ENCODE measurements around the gene TANC1. TPM values are rescaled to one million over a fixed set of nuclear protein-coding genes. Genes with fewer than 3 reads are reported as not detected.

The TANC1 gene
- polyA plus RNA-seq, 1 donor = 22.6 TPM

DNA sequence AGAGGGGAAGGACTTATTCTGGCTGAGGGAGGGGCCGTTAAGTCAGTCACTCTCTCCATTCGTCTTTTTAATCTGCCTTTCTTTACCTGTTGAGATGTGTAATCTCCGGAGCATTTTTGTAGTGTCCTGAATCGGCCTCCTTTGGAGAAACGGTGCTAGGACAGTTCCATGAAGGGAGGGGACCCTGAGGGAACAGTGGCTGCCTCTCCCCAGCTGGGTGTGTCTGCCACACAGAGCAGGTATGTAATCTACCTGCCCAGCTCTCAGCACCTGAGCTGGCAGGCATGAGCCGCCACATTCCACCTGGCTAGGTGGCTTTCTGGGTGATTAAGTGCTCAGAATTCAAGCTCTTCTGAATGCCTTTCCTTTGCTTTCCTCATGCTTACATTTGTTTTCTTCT is 186.9 kb downstream of the TANC1 start:
- no peaks in the 10 kb centered on the region for H3K9me3 ChIP-seq (ENCODE audit: control insufficient read depth, low read depth, low read length)
- no peaks in the 10 kb centered on the region for H3K27me3 ChIP-seq (ENCODE audit: control insufficient read depth, insufficient read depth, low read length)
- peaks cover 2% of the 10 kb centered on the region for H3K36me3 ChIP-seq (ENCODE audit: control insufficient read depth, insufficient read depth, low read length)
- H3K27ac ChIP-seq (ENCODE audit: low read length) = peak overlapping the region; percentile 73
- no CpG with 5 or more reads among the region's 6 CpGs for WGBS (ENCODE audit: insufficient coverage, low lambda C conversion rate)
- H3K4me1 ChIP-seq (ENCODE audit: control insufficient read depth, insufficient read depth, low read length) = peaks cover 50% of the 10 kb centered on the region
- H3K4me3 ChIP-seq (ENCODE audit: low read length) = no peak overlapping the region
- DNase-seq = peak; percentile 34 to 66

DNA sequence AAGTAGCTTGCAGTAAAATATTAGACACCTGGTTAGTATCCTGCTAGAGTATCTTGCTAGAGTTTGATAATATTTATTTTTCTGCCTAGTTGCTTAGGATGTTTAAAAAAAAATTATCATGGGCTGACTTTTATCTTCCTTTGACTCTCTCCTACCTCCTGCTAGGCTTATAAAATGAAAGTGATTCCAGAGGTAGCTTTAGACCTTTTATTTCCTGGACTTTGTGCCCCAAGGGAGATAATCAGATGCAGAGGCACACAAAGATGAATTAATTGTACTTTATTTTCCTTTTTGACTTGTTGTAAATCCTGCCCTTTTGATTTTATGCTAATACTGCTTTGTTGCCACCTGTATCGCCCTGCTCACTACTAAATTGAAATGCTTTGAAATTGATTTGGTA is 187.4 kb downstream of the TANC1 start:
- H3K27ac ChIP-seq (ENCODE audit: low read length) = peak overlapping the region; percentile 73
- H3K36me3 ChIP-seq (ENCODE audit: control insufficient read depth, insufficient read depth, low read length) = peaks cover 2% of the 10 kb centered on the region
- DNase-seq = peak; percentile 64 to 89
- H3K4me1 ChIP-seq (ENCODE audit: control insufficient read depth, insufficient read depth, low read length) = peaks cover 46% of the 10 kb centered on the region
- 0% methylated on average over 1 of the region's 1 CpG for WGBS (ENCODE audit: insufficient coverage, low lambda C conversion rate)
- no peaks in the 10 kb centered on the region for H3K9me3 ChIP-seq (ENCODE audit: control insufficient read depth, low read depth, low read length)
- H3K4me3 ChIP-seq (ENCODE audit: low read length) = no peak overlapping the region
- H3K27me3 ChIP-seq (ENCODE audit: control insufficient read depth, insufficient read depth, low read length) = no peaks in the 10 kb centered on the region

DNA sequence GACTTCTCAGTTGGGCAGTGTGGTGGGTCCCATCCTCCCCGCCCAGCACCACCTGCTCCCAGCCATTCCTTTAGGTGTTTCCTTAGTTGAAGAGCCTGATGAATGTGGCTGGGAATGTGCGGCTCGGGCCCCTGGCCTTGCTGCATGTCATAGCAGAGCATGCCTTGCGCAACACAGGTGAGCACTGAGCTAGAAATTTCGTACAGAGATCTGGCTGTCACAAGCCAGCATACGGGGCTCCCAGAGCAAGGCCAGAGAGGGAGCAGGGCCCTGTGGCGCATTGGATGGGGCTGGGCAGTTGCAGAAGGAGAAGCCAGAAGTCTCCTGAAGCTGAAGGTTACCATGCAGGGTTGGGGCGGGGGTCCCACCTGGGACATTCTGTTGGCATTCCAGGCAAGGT is 188.4 kb downstream of the TANC1 start:
- Histone ChIP-seq H3K9me3 (ENCODE audit: control insufficient read depth, low read depth, low read length) (no peaks in the 10 kb centered on the region), H3K27me3 (ENCODE audit: control insufficient read depth, insufficient read depth, low read length) (no peaks in the 10 kb centered on the region), H3K27ac (ENCODE audit: low read length) (peak overlapping the region; percentile 14), H3K36me3 (ENCODE audit: control insufficient read depth, insufficient read depth, low read length) (peaks cover 3% of the 10 kb centered on the region), H3K4me1 (ENCODE audit: control insufficient read depth, insufficient read depth, low read length) (peaks cover 41% of the 10 kb centered on the region), H3K4me3 (ENCODE audit: low read length) (no peak overlapping the region)
- DNase-seq = peak; percentile 40 to 70
- no CpG with 5 or more reads among the region's 8 CpGs for WGBS (ENCODE audit: insufficient coverage, low lambda C conversion rate)

DNA sequence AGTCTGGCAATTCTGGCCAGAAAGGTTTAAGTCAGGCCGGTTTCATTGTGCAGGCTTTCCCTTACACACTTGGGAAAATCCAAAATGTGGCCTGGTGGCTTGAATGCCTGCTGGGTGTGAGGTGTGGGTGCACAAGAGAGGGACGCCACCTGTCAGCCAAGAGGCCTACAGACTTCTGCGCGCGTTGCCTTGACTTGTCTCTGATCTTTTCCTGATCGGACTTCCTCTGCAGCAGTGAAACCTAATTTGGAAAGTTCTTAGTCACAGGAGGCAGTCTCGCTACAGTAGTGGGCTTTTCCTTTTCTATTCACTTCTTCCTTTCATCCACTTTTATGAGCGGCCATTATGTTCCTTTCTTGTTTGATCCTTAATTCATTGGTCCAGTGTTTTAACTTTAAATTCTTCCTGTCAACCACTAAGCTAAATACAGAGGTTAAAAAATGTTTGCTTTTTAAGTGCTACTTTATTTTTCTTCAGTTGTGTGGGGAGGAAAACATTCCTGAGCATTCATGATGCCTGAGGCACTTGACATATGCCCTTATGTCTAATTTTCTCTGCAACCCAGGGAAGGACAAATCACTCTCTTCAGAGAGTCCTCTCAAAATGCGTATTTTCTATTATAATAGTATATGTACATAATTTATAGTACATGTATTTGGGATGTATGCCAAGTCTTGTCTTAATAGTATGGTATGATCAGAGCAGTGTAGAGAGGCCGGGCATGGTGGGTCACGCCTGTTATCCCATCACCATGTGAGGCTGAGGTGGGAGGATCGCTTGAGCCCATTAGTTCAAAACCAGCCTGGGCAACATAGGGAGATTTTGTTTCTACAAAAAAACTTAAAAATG is 189.1 kb downstream of the TANC1 start:
- WGBS (ENCODE audit: insufficient coverage, low lambda C conversion rate) = 93% methylated on average over 4 of the region's 12 CpGs
- H3K4me3 ChIP-seq (ENCODE audit: low read length) = no peak overlapping the region
- no peaks in the 10 kb centered on the region for H3K9me3 ChIP-seq (ENCODE audit: control insufficient read depth, low read depth, low read length)
- H3K4me1 ChIP-seq (ENCODE audit: control insufficient read depth, insufficient read depth, low read length) = peaks cover 36% of the 10 kb centered on the region
- H3K27me3 ChIP-seq (ENCODE audit: control insufficient read depth, insufficient read depth, low read length) = no peaks in the 10 kb centered on the region
- H3K36me3 ChIP-seq (ENCODE audit: control insufficient read depth, insufficient read depth, low read length) = peaks cover 9% of the 10 kb centered on the region
- H3K27ac ChIP-seq (ENCODE audit: low read length) = peak overlapping the region; percentile 14
- no peak for DNase-seq

DNA sequence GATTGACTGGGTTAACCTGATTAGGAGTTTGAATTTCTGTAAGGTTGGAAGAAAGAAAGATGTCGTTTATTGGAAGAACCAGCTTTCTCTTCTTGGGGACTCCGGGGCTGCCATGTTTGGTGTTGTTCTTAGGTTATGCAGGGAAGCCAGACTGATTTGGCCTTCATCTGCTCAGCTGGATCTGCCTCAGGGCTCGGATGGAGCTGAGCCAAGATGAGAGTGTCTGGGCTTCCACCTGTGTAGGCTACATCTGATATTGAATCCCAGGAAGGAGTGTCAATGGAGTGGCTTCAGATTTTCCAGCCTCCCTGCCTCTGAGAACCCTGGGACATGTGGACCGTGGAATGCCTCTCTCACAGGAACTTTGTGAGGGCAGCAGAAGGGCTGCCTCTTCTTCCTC is 192.0 kb downstream of the TANC1 start:
- no peak overlapping the region for H3K27ac ChIP-seq (ENCODE audit: low read length)
- DNase-seq = no peak
- no peaks in the 10 kb centered on the region for H3K27me3 ChIP-seq (ENCODE audit: control insufficient read depth, insufficient read depth, low read length)
- H3K4me3 ChIP-seq (ENCODE audit: low read length) = no peak overlapping the region
- H3K9me3 ChIP-seq (ENCODE audit: control insufficient read depth, low read depth, low read length) = no peaks in the 10 kb centered on the region
- peaks cover 13% of the 10 kb centered on the region for H3K36me3 ChIP-seq (ENCODE audit: control insufficient read depth, insufficient read depth, low read length)
- no CpG with 5 or more reads among the region's 4 CpGs for WGBS (ENCODE audit: insufficient coverage, low lambda C conversion rate)
- peaks cover 19% of the 10 kb centered on the region for H3K4me1 ChIP-seq (ENCODE audit: control insufficient read depth, insufficient read depth, low read length)

DNA sequence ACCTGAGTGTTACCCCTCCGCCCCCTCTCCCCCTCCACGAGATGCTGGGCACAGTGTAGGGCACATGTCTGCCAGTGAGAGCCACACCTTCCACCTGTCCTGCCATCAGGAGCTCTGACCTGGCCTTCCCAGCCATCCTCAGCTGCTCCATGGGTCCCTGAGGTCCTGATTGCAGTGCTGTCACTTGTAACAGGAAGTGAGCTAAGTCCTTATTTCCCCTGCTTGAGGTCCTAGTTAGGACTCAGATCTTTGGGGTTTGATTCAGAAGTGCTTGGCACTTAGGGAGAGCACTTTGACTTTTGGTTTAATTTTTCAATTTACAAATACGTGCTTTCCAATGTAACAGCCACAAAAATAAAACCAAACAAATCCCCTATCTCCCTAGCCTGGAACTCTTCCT is 192.5 kb downstream of the TANC1 start:
- no peak for DNase-seq
- Histone ChIP-seq H3K36me3 (ENCODE audit: control insufficient read depth, insufficient read depth, low read length) (peaks cover 16% of the 10 kb centered on the region), H3K4me3 (ENCODE audit: low read length) (no peak overlapping the region), H3K4me1 (ENCODE audit: control insufficient read depth, insufficient read depth, low read length) (peaks cover 16% of the 10 kb centered on the region), H3K27ac (ENCODE audit: low read length) (no peak overlapping the region), H3K27me3 (ENCODE audit: control insufficient read depth, insufficient read depth, low read length) (no peaks in the 10 kb centered on the region), H3K9me3 (ENCODE audit: control insufficient read depth, low read depth, low read length) (no peaks in the 10 kb centered on the region)
- no CpG with 5 or more reads among the region's 3 CpGs for WGBS (ENCODE audit: insufficient coverage, low lambda C conversion rate)

DNA sequence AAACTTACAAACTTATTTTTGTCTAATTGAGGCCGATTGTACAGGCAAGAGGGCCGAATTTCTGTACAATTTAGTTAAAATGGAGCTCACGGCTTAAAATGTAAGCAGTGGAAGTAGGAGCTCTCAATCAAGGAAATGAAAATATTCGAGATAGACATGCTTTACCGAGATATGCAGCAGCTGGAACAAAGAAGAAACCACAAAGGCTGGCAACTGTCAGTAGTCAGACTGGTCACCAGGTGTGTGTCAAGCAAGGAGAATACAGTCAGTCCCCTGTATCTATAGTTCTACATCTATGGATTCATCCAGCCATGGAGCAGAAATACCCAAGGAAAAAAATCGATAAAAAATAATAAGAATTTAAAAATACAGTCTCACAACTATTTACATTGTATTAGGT is 195.5 kb downstream of the TANC1 start:
- Histone ChIP-seq H3K27me3 (ENCODE audit: control insufficient read depth, insufficient read depth, low read length) (no peaks in the 10 kb centered on the region), H3K4me1 (ENCODE audit: control insufficient read depth, insufficient read depth, low read length) (no peaks in the 10 kb centered on the region), H3K27ac (ENCODE audit: low read length) (no peak overlapping the region), H3K36me3 (ENCODE audit: control insufficient read depth, insufficient read depth, low read length) (peaks cover 24% of the 10 kb centered on the region), H3K9me3 (ENCODE audit: control insufficient read depth, low read depth, low read length) (no peaks in the 10 kb centered on the region), H3K4me3 (ENCODE audit: low read length) (no peak overlapping the region)
- DNase-seq = no peak
- 89% methylated on average over 3 of the region's 6 CpGs for WGBS (ENCODE audit: insufficient coverage, low lambda C conversion rate)

DNA sequence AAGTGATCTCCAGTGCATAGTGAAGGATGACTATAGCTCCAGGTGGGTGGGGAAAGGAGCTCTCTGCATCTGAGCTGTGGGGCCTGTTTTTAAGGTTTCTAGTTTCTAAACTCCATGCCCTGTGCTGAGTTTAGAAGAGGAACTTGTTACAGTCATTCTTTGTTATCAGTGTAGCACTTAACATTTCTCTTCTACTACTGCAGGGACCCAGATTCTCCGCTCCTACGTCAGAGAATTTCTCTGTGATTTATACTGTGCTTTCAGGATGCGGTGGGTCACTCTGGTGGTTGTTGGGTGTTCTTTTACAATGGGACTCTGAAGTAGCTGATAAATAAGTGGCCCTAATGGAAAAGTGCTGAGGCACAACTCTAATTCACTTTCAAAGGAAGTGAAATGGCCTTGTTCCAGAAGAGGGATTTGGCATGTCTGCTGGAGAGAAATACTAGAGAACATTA is 196.0 kb downstream of the TANC1 start:
- no peak overlapping the region for H3K27ac ChIP-seq (ENCODE audit: low read length)
- no CpG with 5 or more reads among the region's 3 CpGs for WGBS (ENCODE audit: insufficient coverage, low lambda C conversion rate)
- peaks cover 27% of the 10 kb centered on the region for H3K36me3 ChIP-seq (ENCODE audit: control insufficient read depth, insufficient read depth, low read length)
- no peak overlapping the region for H3K4me3 ChIP-seq (ENCODE audit: low read length)
- H3K9me3 ChIP-seq (ENCODE audit: control insufficient read depth, low read depth, low read length) = no peaks in the 10 kb centered on the region
- no peaks in the 10 kb centered on the region for H3K27me3 ChIP-seq (ENCODE audit: control insufficient read depth, insufficient read depth, low read length)
- H3K4me1 ChIP-seq (ENCODE audit: control insufficient read depth, insufficient read depth, low read length) = no peaks in the 10 kb centered on the region
- DNase-seq = no peak

DNA sequence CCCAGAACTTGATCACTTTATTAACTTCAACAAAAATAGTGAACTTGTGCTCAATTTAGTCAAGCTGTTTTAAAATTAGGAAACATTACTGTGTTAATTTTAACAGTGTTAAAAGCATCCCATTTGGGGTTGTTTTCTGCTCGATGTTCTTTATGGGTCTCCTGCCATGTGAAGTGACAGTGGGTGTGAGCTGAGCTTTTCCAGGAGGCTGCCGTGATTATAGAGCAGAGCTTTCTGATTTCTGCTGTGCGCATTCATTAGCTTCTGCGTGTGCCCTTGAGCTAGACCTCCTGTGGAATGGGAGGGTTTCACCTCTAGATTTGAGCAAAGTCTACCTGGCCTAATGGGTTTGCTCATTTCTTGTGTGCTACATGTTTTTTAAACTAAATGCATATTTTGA is 196.6 kb downstream of the TANC1 start:
- Histone ChIP-seq H3K4me1 (ENCODE audit: control insufficient read depth, insufficient read depth, low read length) (no peaks in the 10 kb centered on the region), H3K27me3 (ENCODE audit: control insufficient read depth, insufficient read depth, low read length) (no peaks in the 10 kb centered on the region), H3K4me3 (ENCODE audit: low read length) (no peak overlapping the region), H3K27ac (ENCODE audit: low read length) (no peak overlapping the region), H3K9me3 (ENCODE audit: control insufficient read depth, low read depth, low read length) (no peaks in the 10 kb centered on the region), H3K36me3 (ENCODE audit: control insufficient read depth, insufficient read depth, low read length) (peaks cover 27% of the 10 kb centered on the region)
- WGBS (ENCODE audit: insufficient coverage, low lambda C conversion rate) = no CpG with 5 or more reads among the region's 4 CpGs
- no peak for DNase-seq

DNA sequence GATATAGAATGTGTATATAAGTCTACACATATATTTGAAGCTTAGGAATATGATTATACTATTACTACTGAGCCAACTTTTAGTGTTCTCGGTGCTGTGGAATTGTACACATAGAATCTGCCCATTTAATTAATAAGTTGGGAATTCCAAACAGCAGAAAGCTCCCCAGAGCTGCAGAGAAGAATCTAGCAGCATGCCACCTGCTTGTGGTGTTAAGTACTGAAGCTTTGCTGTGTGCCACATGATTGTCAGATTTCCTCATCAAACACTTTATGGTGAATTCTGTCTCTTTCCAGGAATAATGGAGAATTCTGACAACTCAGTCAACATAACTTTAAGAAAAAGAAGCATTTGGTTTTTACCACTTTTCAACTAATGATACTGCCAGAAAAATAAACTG is 200.3 kb downstream of the TANC1 start:
- Histone ChIP-seq H3K9me3 (ENCODE audit: control insufficient read depth, low read depth, low read length) (no peaks in the 10 kb centered on the region), H3K27ac (ENCODE audit: low read length) (no peak overlapping the region), H3K4me1 (ENCODE audit: control insufficient read depth, insufficient read depth, low read length) (no peaks in the 10 kb centered on the region), H3K27me3 (ENCODE audit: control insufficient read depth, insufficient read depth, low read length) (no peaks in the 10 kb centered on the region), H3K36me3 (ENCODE audit: control insufficient read depth, insufficient read depth, low read length) (peaks cover 41% of the 10 kb centered on the region), H3K4me3 (ENCODE audit: low read length) (no peak overlapping the region)
- no CpG with 5 or more reads among the region's 1 CpG for WGBS (ENCODE audit: insufficient coverage, low lambda C conversion rate)
- no peak for DNase-seq

DNA sequence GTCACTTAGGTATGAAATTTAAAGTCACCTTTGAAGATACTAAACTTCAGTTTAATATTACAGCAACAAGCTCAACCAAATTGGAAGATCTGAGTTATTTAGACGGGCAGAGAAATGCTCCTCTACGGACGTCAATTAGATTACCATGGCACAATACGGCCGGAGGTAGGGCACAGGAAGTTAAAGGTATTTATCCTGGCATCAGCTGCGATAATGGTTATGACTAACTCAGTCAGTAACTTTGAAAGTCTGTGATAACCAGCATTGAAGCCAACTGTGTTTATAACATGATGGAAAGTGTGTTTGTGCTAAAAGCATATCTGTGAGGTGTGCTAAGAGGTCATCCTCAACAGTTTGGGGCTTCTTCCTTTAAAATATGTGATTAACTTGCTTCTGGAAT is 200.7 kb downstream of the TANC1 start:
- peaks cover 45% of the 10 kb centered on the region for H3K36me3 ChIP-seq (ENCODE audit: control insufficient read depth, insufficient read depth, low read length)
- DNase-seq = no peak
- H3K27ac ChIP-seq (ENCODE audit: low read length) = no peak overlapping the region
- 95% methylated on average over 5 of the region's 6 CpGs for WGBS (ENCODE audit: insufficient coverage, low lambda C conversion rate)
- H3K4me1 ChIP-seq (ENCODE audit: control insufficient read depth, insufficient read depth, low read length) = no peaks in the 10 kb centered on the region
- H3K27me3 ChIP-seq (ENCODE audit: control insufficient read depth, insufficient read depth, low read length) = no peaks in the 10 kb centered on the region
- H3K9me3 ChIP-seq (ENCODE audit: control insufficient read depth, low read depth, low read length) = no peaks in the 10 kb centered on the region
- H3K4me3 ChIP-seq (ENCODE audit: low read length) = no peak overlapping the region
